ENCODE results near the gene NUP210L. TPM values are rescaled to one million over a fixed set of nuclear protein-coding genes. Genes with fewer than 3 reads are reported as not detected.

The NUP210L gene
- total and polyA plus RNA-seq, 2 of the 13 experiments (the other 11 are each of a cell fraction or from before 2014, with no cell fraction given) = not detected

GRCh38 chr1:153990468-153991150, 164.3 kb downstream of the NUP210L start, which contains the start of gene RPS27 (continued):
- TF ChIP-seq EZH2 (conservative IDR thresholded peaks at IDR 0.05; ENCODE audit: low read depth, low read length) (no peak), ZNF34 (CRISPR knock-in tag; IDR thresholded peaks at IDR 0.05; ENCODE audit: borderline replicate concordance) (peak; percentile 91), ZNF652 (CRISPR knock-in tag; IDR thresholded peaks at IDR 0.05; ENCODE audit: borderline replicate concordance, low read depth) (peak; percentile 29), NFAT5 (CRISPR knock-in tag; IDR thresholded peaks at IDR 0.05) (peak; percentile 59; the same call in 1 of the 2 replicates), ZNF180 (CRISPR knock-in tag; IDR thresholded peaks at IDR 0.05; ENCODE audit: borderline replicate concordance, low read depth) (0 out of 2 replicates have a peak, but pooled peaks have one; percentile 64), KMT2A (CRISPR knock-in tag; IDR thresholded peaks at IDR 0.05) (peak; percentile 72; the same call in 1 of the 2 replicates), GTF3A (CRISPR knock-in tag; conservative IDR thresholded peaks at IDR 0.05) (no peak), NFIB (CRISPR knock-in tag; IDR thresholded peaks at IDR 0.05; ENCODE audit: borderline replicate concordance) (no peak), POGZ (CRISPR knock-in tag; IDR thresholded peaks at IDR 0.05) (peak; percentile 78; the same call in 1 of the 2 replicates), ZNF672 (CRISPR knock-in tag; IDR thresholded peaks at IDR 0.05) (no peak), BCL3 (CRISPR knock-in tag; IDR thresholded peaks at IDR 0.05) (peak; percentile 35; the same call in 1 of the 2 replicates), NR2F2 (IDR thresholded peaks at IDR 0.05; ENCODE audit: borderline replicate concordance, low read depth) (peak; percentile 27; the same call in 1 of the 2 replicates), ZNF816 (CRISPR knock-in tag; IDR thresholded peaks at IDR 0.05; ENCODE audit: borderline replicate concordance) (no peak), PAF1 (CRISPR knock-in tag; IDR thresholded peaks at IDR 0.05) (no peak), ZNF235 (CRISPR knock-in tag; IDR thresholded peaks at IDR 0.05; ENCODE audit: borderline replicate concordance) (no peak), ZNF510 (CRISPR knock-in tag; IDR thresholded peaks at IDR 0.05; ENCODE audit: low read depth) (peak; percentile 82; the same call in 1 of the 2 replicates), ZNF605 (CRISPR knock-in tag; IDR thresholded peaks at IDR 0.05) (peak; percentile 59; the same call in 1 of the 2 replicates), SP140L (CRISPR knock-in tag; IDR thresholded peaks at IDR 0.05; ENCODE audit: borderline replicate concordance) (peak; percentile 49; the same call in 1 of the 2 replicates), ZNF660 (CRISPR knock-in tag; IDR thresholded peaks at IDR 0.05; ENCODE audit: borderline replicate concordance, low read depth) (no peak)
- TF ChIP-seq, protein P1, sequence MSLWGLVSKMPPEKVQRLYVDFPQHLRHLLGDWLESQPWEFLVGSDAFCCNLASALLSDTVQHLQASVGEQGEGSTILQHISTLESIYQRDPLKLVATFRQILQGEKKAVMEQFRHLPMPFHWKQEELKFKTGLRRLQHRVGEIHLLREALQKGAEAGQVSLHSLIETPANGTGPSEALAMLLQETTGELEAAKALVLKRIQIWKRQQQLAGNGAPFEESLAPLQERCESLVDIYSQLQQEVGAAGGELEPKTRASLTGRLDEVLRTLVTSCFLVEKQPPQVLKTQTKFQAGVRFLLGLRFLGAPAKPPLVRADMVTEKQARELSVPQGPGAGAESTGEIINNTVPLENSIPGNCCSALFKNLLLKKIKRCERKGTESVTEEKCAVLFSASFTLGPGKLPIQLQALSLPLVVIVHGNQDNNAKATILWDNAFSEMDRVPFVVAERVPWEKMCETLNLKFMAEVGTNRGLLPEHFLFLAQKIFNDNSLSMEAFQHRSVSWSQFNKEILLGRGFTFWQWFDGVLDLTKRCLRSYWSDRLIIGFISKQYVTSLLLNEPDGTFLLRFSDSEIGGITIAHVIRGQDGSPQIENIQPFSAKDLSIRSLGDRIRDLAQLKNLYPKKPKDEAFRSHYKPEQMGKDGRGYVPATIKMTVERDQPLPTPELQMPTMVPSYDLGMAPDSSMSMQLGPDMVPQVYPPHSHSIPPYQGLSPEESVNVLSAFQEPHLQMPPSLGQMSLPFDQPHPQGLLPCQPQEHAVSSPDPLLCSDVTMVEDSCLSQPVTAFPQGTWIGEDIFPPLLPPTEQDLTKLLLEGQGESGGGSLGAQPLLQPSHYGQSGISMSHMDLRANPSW (CRISPR knock-in tag; IDR thresholded peaks at IDR 0.05; ENCODE audit: borderline replicate concordance) = no peak

Data from HepG2 (cell line).